Stimulated activated CD8-positive, alpha-beta memory T cell treated with anti-CD3 and anti-CD28 coated beads, Interleukin-4, amount 100 ng/mL, for 48 hours (primary cell): Measurements from ENCODE around the gene ASB1.
"Not testable (repeated sequence)": the region's sequence is repeated elsewhere in the genome, so short reads cannot be mapped to it uniquely, and the experiment has no call there.

Experiments used
- DNase-seq: peaks from one replicate; pipeline ENCODE4 v3.0.0-alpha.2; 2020

The ASB1 gene

GRCh38 chr2:238424313-238424700, 2.4 kb upstream of the ASB1 start:
- peak; percentile 12 for DNase-seq

GRCh38 chr2:238425505-238425978, 1.2 kb upstream of the ASB1 start:
- DNase-seq, result peak; percentile 14

- DNase-seq, result peak; percentile 48
These were observed 654 bp upstream of the ASB1 start for GRCh38 chr2:238425979-238426567.

GRCh38 chr2:238427435-238428162, 872 bp downstream of the ASB1 start:
- no peak for DNase-seq

GRCh38 chr2:238428866-238429265, 2.1 kb downstream of the ASB1 start:
- DNase-seq, result no peak

- no peak for DNase-seq
These were observed 4.1 kb downstream of the ASB1 start for GRCh38 chr2:238430781-238431180.

GRCh38 chr2:238431456-238431855, 4.7 kb downstream of the ASB1 start:
- DNase-seq, result no peak

- DNase-seq, result no peak
These were observed 6.7 kb downstream of the ASB1 start for GRCh38 chr2:238433300-238433915.

GRCh38 chr2:238433941-238434845, 7.5 kb downstream of the ASB1 start:
- no peak for DNase-seq

- no peak for DNase-seq
These were observed 8.4 kb downstream of the ASB1 start for GRCh38 chr2:238434846-238435751.

GRCh38 chr2:238435752-238436096, 9.0 kb downstream of the ASB1 start:
- no peak for DNase-seq

GRCh38 chr2:238438856-238439849, 12.4 kb downstream of the ASB1 start:
- DNase-seq, result peak; percentile 67

GRCh38 chr2:238439917-238440316, 13.2 kb downstream of the ASB1 start:
- DNase-seq, result no peak

GRCh38 chr2:238440331-238440730, 13.6 kb downstream of the ASB1 start:
- DNase-seq, result no peak

- no peak for DNase-seq
These were observed 14.0 kb downstream of the ASB1 start for GRCh38 chr2:238440767-238441166.

- no peak for DNase-seq
These were observed 14.8 kb downstream of the ASB1 start for GRCh38 chr2:238441262-238442114.

GRCh38 chr2:238442257-238442656, 15.5 kb downstream of the ASB1 start:
- DNase-seq, result not testable (repeated sequence)

- DNase-seq, result no peak
These were observed 17.5 kb downstream of the ASB1 start for GRCh38 chr2:238444242-238444641.

- DNase-seq, result peak; percentile 5
These were observed 18.9 kb downstream of the ASB1 start for GRCh38 chr2:238445409-238446190.
